Natural killer cell (primary cell): ENCODE data around the gene CNOT9. TPM values are rescaled to one million over a fixed set of nuclear protein-coding genes. Genes with fewer than 3 reads are reported as not detected.

Experiments
- ATAC-seq, 3 donors: fragments of 150-1000 bp in 2 of 3; fragments of 200-7000 bp in 1 of 3; cut with Tn5 transposase; 1 replicate in 1 of 3; 2 replicates in 2 of 3; pipeline ENCODE4 v1.10.0; 2021; ENCODE audit warnings: mild to moderate bottlenecking in 2 of 3, moderate library complexity in 2 of 3
- DNase-seq, 2 donors: peaks; one replicate each; pipeline versions ENCODE4 v3.0.0 to v3.0.0-alpha.2; 2013 to 2021; ENCODE audit warnings: mixed read lengths in 1 of 2
- H3K27ac ChIP-seq: one replicate; pipeline ENCODE4 v1.5.1; 2013; ENCODE audit warnings: mild to moderate bottlenecking, low read length
- H3K27me3 ChIP-seq: one replicate; pipeline ENCODE4 v1.6.1; 2013; ENCODE audit warnings: low read length; ENCODE audit not compliant: control insufficient read depth, insufficient read depth
- H3K36me3 ChIP-seq: one replicate; pipeline ENCODE4 v1.6.1; 2013; ENCODE audit warnings: low read length; ENCODE audit not compliant: control insufficient read depth, insufficient read depth
- H3K4me1 ChIP-seq: one replicate; pipeline ENCODE4 v1.6.1; 2013; ENCODE audit warnings: low read length; ENCODE audit not compliant: control insufficient read depth, insufficient read depth
- H3K4me3 ChIP-seq: one replicate; pipeline ENCODE4 v1.5.1; 2013; ENCODE audit warnings: low read length
- H3K9me3 ChIP-seq: one replicate; pipeline ENCODE4 v1.6.1; 2013; ENCODE audit warnings: low read length; ENCODE audit not compliant: control insufficient read depth, insufficient read depth
- H3K27ac Mint-ChIP-seq, 2 donors: one replicate each; pipeline ENCODE4 v1.8.0; 2022; ENCODE audit warnings: mild to moderate bottlenecking in 2 of 2, mixed read lengths in 2 of 2, moderate library complexity in 1 of 2
- H3K27me3 Mint-ChIP-seq, 2 donors: one replicate each; pipeline ENCODE4 v1.8.0; 2022; ENCODE audit warnings: low read depth in 2 of 2, mixed read lengths in 2 of 2
- H3K36me3 Mint-ChIP-seq: one replicate; pipeline ENCODE4 v1.8.0; 2022; ENCODE audit warnings: mixed read lengths
- H3K4me1 Mint-ChIP-seq, 2 donors: one replicate each; pipeline ENCODE4 v1.8.0; 2022; ENCODE audit warnings: mixed read lengths in 2 of 2
- H3K4me3 Mint-ChIP-seq: one replicate; pipeline ENCODE4 v1.8.0; 2022; ENCODE audit warnings: mild to moderate bottlenecking, moderate library complexity, mixed read lengths
- H3K9me3 Mint-ChIP-seq, 2 donors: one replicate each; pipeline ENCODE4 v1.8.0; 2022; ENCODE audit warnings: mixed read lengths in 2 of 2
- CTCF ChIP-seq: fragments of 200-600 bp; IDR thresholded peaks from one replicate; pipeline ENCODE4 v1.8.0; 2022; ENCODE audit warnings: antibody characterized with exemption
- WGBS: methylation state at CpG from one replicate; pipeline ENCODE4 v1.1.7; 2013; ENCODE audit warnings: missing lambda C conversion rate; ENCODE audit not compliant: insufficient coverage; 5-methylcytosine and 5-hydroxymethylcytosine counted together
- intact Hi-C: fragments of 100-400 bp; cut with micrococcal nuclease; formaldehyde crosslinking; loops from one replicate; pipeline ENCODE4 v1.14.2; 2022
- total RNA-seq, 4 donors: library from RNA; stranded (reverse); fragments of 120-200 nt in 1 of 4; gene quantifications; one replicate each; pipeline versions ENCODE4 v1.2.3 to v1.2.4, GENCODE V29; 2013 to 2022

Gene CNOT9
- total RNA-seq, 3 donors from 2014 or later (not counting 1 experiment from before 2014, with no cell fraction given): 61.4 to 66.7 (median 66.3) TPM

DNA sequence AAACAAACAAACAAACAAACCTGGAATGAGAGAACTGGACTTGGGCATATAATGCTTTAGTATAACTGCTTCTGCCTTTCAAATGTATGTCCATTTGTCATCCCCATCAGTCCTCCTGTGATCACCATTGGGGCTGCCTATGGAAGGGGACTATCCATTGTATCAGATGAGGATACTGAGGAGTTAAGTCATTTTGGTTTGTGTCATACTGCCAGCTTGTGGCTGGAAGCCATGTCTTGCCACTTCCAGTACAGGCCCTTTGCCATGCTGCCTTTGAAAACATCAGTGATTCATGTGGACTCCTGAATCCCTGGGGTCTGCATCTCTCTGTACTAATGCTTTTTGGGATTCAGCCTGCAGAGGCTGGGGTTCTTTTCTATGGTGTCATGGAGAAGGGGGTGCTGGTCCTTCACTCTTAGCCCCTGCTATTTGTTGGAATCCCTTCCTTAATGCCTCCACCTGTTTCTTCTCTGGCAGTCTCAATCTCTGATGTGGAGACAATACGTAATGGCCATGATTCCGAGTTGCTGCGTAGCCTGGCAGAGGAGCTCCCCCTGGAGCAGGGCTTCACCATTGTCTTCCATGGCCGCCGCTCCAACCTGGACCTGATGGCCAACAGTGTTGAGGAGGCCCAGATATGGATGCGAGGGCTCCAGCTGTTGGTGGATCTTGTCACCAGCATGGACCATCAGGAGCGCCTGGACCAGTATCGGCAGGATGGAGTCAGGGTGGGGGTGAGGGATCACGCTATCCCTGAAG is 49.6 kb downstream of the CNOT9 start:
- no peak overlapping the region for H3K27ac Mint-ChIP-seq
- Histone ChIP-seq H3K27me3 (no peaks in the 10 kb centered on the region), H3K9me3 (no peaks in the 10 kb centered on the region), H3K4me3 (no peak overlapping the region), H3K4me1 (no peaks in the 10 kb centered on the region), H3K36me3 (no peaks in the 10 kb centered on the region), H3K27ac (no peak overlapping the region)
- H3K4me3 Mint-ChIP-seq: no peak overlapping the region
- DNase-seq (no peak), ATAC-seq (no peak)
- WGBS: 95% methylated on average over 9 of the region's 9 CpGs
- H3K4me1 Mint-ChIP-seq: no peaks in the 10 kb centered on the region
- intact Hi-C loops: no loop called here
- no peaks in the 10 kb centered on the region for H3K27me3 Mint-ChIP-seq
- TF ChIP-seq CTCF: no peak
- no peaks in the 10 kb centered on the region for H3K9me3 Mint-ChIP-seq
- H3K36me3 Mint-ChIP-seq: no peaks in the 10 kb centered on the region

DNA sequence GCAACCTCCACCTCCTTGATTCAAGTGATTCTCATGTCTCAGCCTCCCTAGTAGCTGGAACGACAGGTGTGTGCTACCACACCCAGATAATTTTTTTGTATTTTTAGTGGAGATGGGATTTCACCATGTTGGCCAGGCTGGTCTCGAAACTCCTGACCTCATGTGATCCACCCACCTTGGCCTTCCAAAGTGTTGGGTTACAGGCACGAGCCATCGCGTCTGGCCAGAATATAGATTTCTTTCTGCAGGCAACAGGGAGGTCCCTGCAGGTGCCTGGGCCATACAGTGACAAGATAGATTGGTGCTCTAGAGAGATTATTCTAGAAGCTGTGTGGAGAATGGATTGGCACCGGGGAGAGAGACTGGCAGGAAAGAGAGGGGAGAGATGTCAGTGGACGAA is 52.4 kb downstream of the CNOT9 start:
- no peak overlapping the region for H3K27ac Mint-ChIP-seq
- DNase-seq (no peak), ATAC-seq (no peak)
- Histone ChIP-seq H3K4me3 (no peak overlapping the region), H3K9me3 (no peaks in the 10 kb centered on the region), H3K27me3 (no peaks in the 10 kb centered on the region), H3K36me3 (no peaks in the 10 kb centered on the region), H3K4me1 (no peaks in the 10 kb centered on the region), H3K27ac (no peak overlapping the region)
- WGBS: 73% methylated on average over 4 of the region's 7 CpGs
- no peak for TF ChIP-seq CTCF
- no peaks in the 10 kb centered on the region for H3K27me3 Mint-ChIP-seq
- H3K4me1 Mint-ChIP-seq: no peaks in the 10 kb centered on the region
- no peaks in the 10 kb centered on the region for H3K36me3 Mint-ChIP-seq
- H3K4me3 Mint-ChIP-seq: no peak overlapping the region
- no peaks in the 10 kb centered on the region for H3K9me3 Mint-ChIP-seq
- intact Hi-C loops: no loop called here

GRCh38 chr2:218622606-218623365 is 54.1 kb downstream of the CNOT9 start:
- Mint-ChIP-seq H3K36me3 (no peaks in the 10 kb centered on the region), H3K27me3 (no peaks in the 10 kb centered on the region), H3K4me1 (no peaks in the 10 kb centered on the region), H3K4me3 (no peak overlapping the region), H3K27ac (no peak overlapping the region), H3K9me3 (no peaks in the 10 kb centered on the region)
- Histone ChIP-seq H3K27me3 (no peaks in the 10 kb centered on the region), H3K9me3 (no peaks in the 10 kb centered on the region), H3K4me3 (no peak overlapping the region), H3K36me3 (no peaks in the 10 kb centered on the region), H3K4me1 (no peaks in the 10 kb centered on the region), H3K27ac (no peak overlapping the region)
- intact Hi-C loops: no loop called here
- DNase-seq (no peak), ATAC-seq (no peak)
- no peak for TF ChIP-seq CTCF
- WGBS: 80% methylated on average over 7 of the region's 7 CpGs
